OCI-LY7 (cell line): Measurements from ENCODE around the gene AKT2. TPM values are rescaled to one million over a fixed set of nuclear protein-coding genes. Genes with fewer than 3 reads are reported as not detected.

Experiments
- BruUV-seq: library from RNA; stranded (reverse); fragments of 400-500 nt; replicated peaks from 2 replicates; lab custom pipeline; 2021; lab: Mats Ljungman, UMichigan
- CTCF ChIA-PET: fragments of 300-600 bp; sonication (Branson Sonifier 250); formaldehyde crosslinking; loops from one replicate; lab custom pipeline; 2022; ENCODE audit warnings: antibody characterized with exemption; ENCODE audit not compliant: unreplicated experiment; lab: Charles Lee
- POLR2A ChIA-PET: fragments of 300-600 bp; sonication (Branson Sonifier 250); formaldehyde crosslinking; loops from one replicate; lab custom pipeline; 2022; ENCODE audit warnings: antibody characterized with exemption; lab: Charles Lee
- DNase-seq: peaks from one replicate; pipeline ENCODE4 v3.0.0-alpha.2; 2015; ENCODE audit warnings: low spot score
- H2AFZ ChIP-seq: fragments of 200-600 bp; sonication (generic), shearing (Covaris generic); 2 replicates; pipeline ENCODE4 v1.6.1; 2014; ENCODE audit warnings: mild to moderate bottlenecking, antibody characterized with exemption, low read length, moderate library complexity
- H3K27ac ChIP-seq: fragments of 200-600 bp; sonication (generic); 2 replicates; pipeline ENCODE4 v1.5.1; 2014; ENCODE audit warnings: mixed run types, low read depth, mild to moderate bottlenecking, moderate library complexity, low read length, inconsistent platforms; ENCODE audit not compliant: poor library complexity, severe bottlenecking
- H3K36me3 ChIP-seq: fragments of 200-600 bp; sonication (generic); 2 replicates; pipeline ENCODE4 v1.6.1; 2014; ENCODE audit warnings: mild to moderate bottlenecking, antibody characterized with exemption, low read length, moderate library complexity, mixed read lengths; ENCODE audit not compliant: insufficient read depth
- H3K4me1 ChIP-seq: fragments of 200-600 bp; sonication (generic); 2 replicates; pipeline ENCODE4 v1.5.1; 2014; ENCODE audit warnings: mild to moderate bottlenecking, low read length; ENCODE audit not compliant: insufficient read depth, poor library complexity, severe bottlenecking
- H3K4me2 ChIP-seq: fragments of 200-600 bp; sonication (generic); 2 replicates; pipeline ENCODE4 v1.6.1; 2014; ENCODE audit warnings: mild to moderate bottlenecking, low read length
- H3K4me3 ChIP-seq: fragments of 200-600 bp; sonication (generic); 2 replicates; pipeline ENCODE4 v1.5.1; 2014; ENCODE audit warnings: mild to moderate bottlenecking, low read depth, low read length; ENCODE audit not compliant: poor library complexity, severe bottlenecking
- H3K79me2 ChIP-seq: fragments of 200-600 bp; sonication (generic); 2 replicates; pipeline ENCODE4 v1.6.1; 2016; ENCODE audit warnings: low read depth, mild to moderate bottlenecking, low read length, moderate library complexity, mixed read lengths; ENCODE audit not compliant: insufficient read depth
- H3K9me2 ChIP-seq: fragments of 200-600 bp; sonication (generic); 2 replicates; pipeline ENCODE4 v1.6.1; 2016; ENCODE audit warnings: mild to moderate bottlenecking, low read length, mixed read lengths; ENCODE audit not compliant: insufficient read depth
- H3K9me3 ChIP-seq: fragments of 200-600 bp; sonication (generic); 2 replicates; pipeline ENCODE4 v1.6.1; 2014; ENCODE audit warnings: mild to moderate bottlenecking, mixed run types, low read length, mixed read lengths
- H4K20me1 ChIP-seq: fragments of 200-600 bp; sonication (generic); 2 replicates; pipeline ENCODE4 v1.6.1; 2014; ENCODE audit warnings: mild to moderate bottlenecking, antibody characterized with exemption, low read length, moderate library complexity, mixed read lengths; ENCODE audit not compliant: insufficient read depth
- EZH2phosphoT487 ChIP-seq: fragments of 200-600 bp; sonication (generic); IDR thresholded peaks from 2 replicates; pipeline ENCODE4 v1.6.1; 2018; ENCODE audit warnings: low read depth, borderline replicate concordance, mild to moderate bottlenecking, mixed run types, antibody characterized with exemption, low read length, moderate library complexity, mixed read lengths
- intact Hi-C: fragments of 100-400 bp; cut with micrococcal nuclease; formaldehyde crosslinking; loops from one replicate; pipeline ENCODE4 v1.10.0; 2022; ENCODE audit not compliant: unreplicated experiment
- total RNA-seq, 2 experiments: library from RNA; depleted of rRNA in 1 of 2; stranded (reverse); fragments of >200 nt in 1 of 2; shearing (Covaris generic) in 1 of 2; gene quantifications; 2 replicates each; pipeline ENCODE4 v1.2.3, GENCODE V29; 2014 to 2022
- TF ChIP-seq, protein P1 (sequence below): fragments of 200-600 bp; sonication (generic); conservative IDR thresholded peaks from 2 replicates; pipeline ENCODE4 v1.5.1; 2014; ENCODE audit warnings: mild to moderate bottlenecking, antibody characterized with exemption, low read length, moderate library complexity, mixed read lengths

AKT2 gene
- total RNA-seq, 2 experiments from 2014 or later, result 116 to 197 TPM

DNA sequence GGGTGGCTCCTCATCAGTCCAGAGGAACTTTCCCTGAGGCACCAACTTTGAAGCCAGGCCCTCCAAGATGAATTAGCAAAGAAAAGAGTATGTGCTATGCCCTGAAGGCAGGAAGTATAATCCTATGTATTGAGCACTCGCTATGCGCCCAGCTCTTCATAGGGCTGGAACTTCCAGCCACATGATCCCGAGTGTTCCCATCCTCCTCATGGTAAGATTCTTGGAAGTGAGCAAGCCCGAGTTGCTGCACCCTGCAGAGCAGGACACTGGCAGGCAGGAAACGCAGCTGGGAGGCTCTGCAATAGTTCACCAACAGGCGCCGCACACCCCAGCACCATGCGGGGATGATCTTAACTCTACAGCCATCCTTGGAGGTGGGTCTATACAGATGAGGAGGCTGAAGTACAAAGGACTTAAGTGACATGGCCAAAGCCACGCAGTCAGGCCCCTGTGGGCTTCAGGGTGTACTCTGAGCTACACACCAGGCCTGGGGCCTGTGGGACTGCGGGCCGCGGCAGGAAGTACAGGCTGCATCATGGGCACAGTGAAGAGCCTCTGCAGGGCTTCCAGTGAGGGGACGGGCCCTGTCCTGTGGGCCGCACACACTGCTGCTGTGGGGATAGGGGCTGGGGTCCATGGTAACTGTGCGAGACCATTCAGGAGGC lies 37.9 kb upstream of the AKT2 start:
- H3K36me3 ChIP-seq, result peaks cover 87% of the 10 kb centered on the region
- no peak for DNase-seq
- H3K4me2 ChIP-seq, result no peak overlapping the region
- BruUV-seq, result no TSS peak
- CTCF ChIA-PET, result no interaction called here
- no peaks in the 10 kb centered on the region for H3K9me3 ChIP-seq
- no peaks in the 10 kb centered on the region for H3K4me1 ChIP-seq
- H3K4me3 ChIP-seq, result no peak overlapping the region
- intact Hi-C loops, result no loop called here
- no peaks in the 10 kb centered on the region for H4K20me1 ChIP-seq
- H3K9me2 ChIP-seq, result no peaks in the 10 kb centered on the region
- no peak overlapping the region for H3K27ac ChIP-seq
- POLR2A ChIA-PET, result interaction anchor here (0.6 kb wide), 1 partner anchor 8 kb away, joined by 3 read pairs; no protein-coding TSS in a partner anchor
- no peak overlapping the region for H2AFZ ChIP-seq
- H3K79me2 ChIP-seq, result no peaks in the 10 kb centered on the region
- TF ChIP-seq, protein P1, sequence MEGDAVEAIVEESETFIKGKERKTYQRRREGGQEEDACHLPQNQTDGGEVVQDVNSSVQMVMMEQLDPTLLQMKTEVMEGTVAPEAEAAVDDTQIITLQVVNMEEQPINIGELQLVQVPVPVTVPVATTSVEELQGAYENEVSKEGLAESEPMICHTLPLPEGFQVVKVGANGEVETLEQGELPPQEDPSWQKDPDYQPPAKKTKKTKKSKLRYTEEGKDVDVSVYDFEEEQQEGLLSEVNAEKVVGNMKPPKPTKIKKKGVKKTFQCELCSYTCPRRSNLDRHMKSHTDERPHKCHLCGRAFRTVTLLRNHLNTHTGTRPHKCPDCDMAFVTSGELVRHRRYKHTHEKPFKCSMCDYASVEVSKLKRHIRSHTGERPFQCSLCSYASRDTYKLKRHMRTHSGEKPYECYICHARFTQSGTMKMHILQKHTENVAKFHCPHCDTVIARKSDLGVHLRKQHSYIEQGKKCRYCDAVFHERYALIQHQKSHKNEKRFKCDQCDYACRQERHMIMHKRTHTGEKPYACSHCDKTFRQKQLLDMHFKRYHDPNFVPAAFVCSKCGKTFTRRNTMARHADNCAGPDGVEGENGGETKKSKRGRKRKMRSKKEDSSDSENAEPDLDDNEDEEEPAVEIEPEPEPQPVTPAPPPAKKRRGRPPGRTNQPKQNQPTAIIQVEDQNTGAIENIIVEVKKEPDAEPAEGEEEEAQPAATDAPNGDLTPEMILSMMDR, result no peak
- no peak for TF ChIP-seq EZH2phosphoT487

- Histone ChIP-seq H3K36me3 (peaks cover 79% of the 10 kb centered on the region), H3K9me3 (no peaks in the 10 kb centered on the region), H2AFZ (no peak overlapping the region), H3K4me3 (no peak overlapping the region), H3K27ac (no peak overlapping the region), H3K4me1 (no peaks in the 10 kb centered on the region), H3K9me2 (no peaks in the 10 kb centered on the region), H3K79me2 (no peaks in the 10 kb centered on the region), H3K4me2 (no peak overlapping the region), H4K20me1 (no peaks in the 10 kb centered on the region)
- TF ChIP-seq EZH2phosphoT487, result no peak
- TF ChIP-seq, protein P1, result no peak
- no peak for DNase-seq
- ChIA-PET CTCF (no interaction called here), POLR2A (interaction anchor here (0.6 kb wide), 1 partner anchor 8 kb away, joined by 3 read pairs; no protein-coding TSS in a partner anchor)
- intact Hi-C loops, result no loop called here
- BruUV-seq, result no TSS peak
Observed at GRCh38 chr19:40322271-40322610, 37.1 kb upstream of the AKT2 start.

- no peaks in the 10 kb centered on the region for H3K4me1 ChIP-seq
- no peaks in the 10 kb centered on the region for H3K9me2 ChIP-seq
- ChIA-PET CTCF (no interaction called here), POLR2A (no interaction called here)
- intact Hi-C loops, result no loop called here
- no peak for DNase-seq
- H3K9me3 ChIP-seq, result no peaks in the 10 kb centered on the region
- no peak overlapping the region for H3K4me3 ChIP-seq
- no peak overlapping the region for H3K4me2 ChIP-seq
- TF ChIP-seq EZH2phosphoT487, result no peak
- TF ChIP-seq, protein P1, result no peak
- BruUV-seq, result no TSS peak
- H2AFZ ChIP-seq, result no peak overlapping the region
- H4K20me1 ChIP-seq, result no peaks in the 10 kb centered on the region
- no peaks in the 10 kb centered on the region for H3K79me2 ChIP-seq
- H3K36me3 ChIP-seq, result peaks cover 81% of the 10 kb centered on the region
- no peak overlapping the region for H3K27ac ChIP-seq
Observed at GRCh38 chr19:40321566-40322270, 36.6 kb upstream of the AKT2 start.
